ENCODE measurements around the gene PPP2R5D. TPM values are rescaled to one million over a fixed set of nuclear protein-coding genes. Genes with fewer than 3 reads are reported as not detected.
A peak's percentile ranks its signal among the peaks of the same experiment; 100 is the strongest.
"Not testable (repeated sequence)": the region's sequence is repeated elsewhere in the genome, so short reads cannot be mapped to it uniquely, and the experiment has no call there.

PPP2R5D gene
- total and polyA plus RNA-seq, 2 donors: 25.0 to 45.8 TPM

GRCh38 chr6:42996513-42996912 lies 12.1 kb downstream of the PPP2R5D start:
- peaks cover 15 to 29% of the 10 kb centered on the region in 2 donors for H3K36me3 ChIP-seq (ENCODE audit: control insufficient read depth in 2 of 2, insufficient read depth in 2 of 2, low read length in 1 of 2)
- peaks cover 0 to 5% of the 10 kb centered on the region in 2 donors for H3K9me3 ChIP-seq (ENCODE audit: control insufficient read depth in 2 of 2, insufficient read depth in 1 of 2, low read length in 1 of 2)
- no peak overlapping the region for H3K27ac ChIP-seq (ENCODE audit: low read depth in 1 of 2, low read length in 1 of 2)
- no peak for DNase-seq (ENCODE audit: low read depth in 6 of 9, low spot score in 9 of 9)
- peaks cover 0 to 3% of the 10 kb centered on the region in 2 donors for H3K4me1 ChIP-seq (ENCODE audit: control insufficient read depth in 2 of 2, insufficient read depth in 2 of 2, low read length in 2 of 2)
- H3K4me3 ChIP-seq (ENCODE audit: low read length in 2 of 2): no peak overlapping the region
- no peaks in the 10 kb centered on the region for H3K27me3 ChIP-seq (ENCODE audit: control insufficient read depth in 2 of 2, insufficient read depth in 1 of 2, low read length in 1 of 2)

GRCh38 chr6:42998205-42998604 lies 13.8 kb downstream of the PPP2R5D start:
- not testable (repeated sequence) for H3K27me3 ChIP-seq (ENCODE audit: control insufficient read depth in 2 of 2, insufficient read depth in 1 of 2, low read length in 1 of 2); H3K4me3 ChIP-seq (ENCODE audit: low read length in 2 of 2); H3K27ac ChIP-seq (ENCODE audit: low read depth in 1 of 2, low read length in 1 of 2); DNase-seq (ENCODE audit: low read depth in 6 of 9, low spot score in 9 of 9); H3K9me3 ChIP-seq (ENCODE audit: control insufficient read depth in 2 of 2, insufficient read depth in 1 of 2, low read length in 1 of 2); H3K4me1 ChIP-seq (ENCODE audit: control insufficient read depth in 2 of 2, insufficient read depth in 2 of 2, low read length in 2 of 2)
- WGBS: 98% methylated on average over 9 of the region's 9 CpGs
- H3K36me3 ChIP-seq (ENCODE audit: control insufficient read depth in 2 of 2, insufficient read depth in 2 of 2, low read length in 1 of 2): peaks cover 13 to 29% of the 10 kb centered on the region in 2 donors

- Histone ChIP-seq H3K9me3 (ENCODE audit: control insufficient read depth in 2 of 2, insufficient read depth in 1 of 2, low read length in 1 of 2) (no peaks in the 10 kb centered on the region), H3K4me1 (ENCODE audit: control insufficient read depth in 2 of 2, insufficient read depth in 2 of 2, low read length in 2 of 2) (no peaks in the 10 kb centered on the region), H3K4me3 (ENCODE audit: low read length in 2 of 2) (no peak overlapping the region), H3K36me3 (ENCODE audit: control insufficient read depth in 2 of 2, insufficient read depth in 2 of 2, low read length in 1 of 2) (peaks cover 18 to 39% of the 10 kb centered on the region in 2 donors), H3K27me3 (ENCODE audit: control insufficient read depth in 2 of 2, insufficient read depth in 1 of 2, low read length in 1 of 2) (no peaks in the 10 kb centered on the region), H3K27ac (ENCODE audit: low read depth in 1 of 2, low read length in 1 of 2) (no peak overlapping the region)
- 98% methylated on average over 8 of the region's 8 CpGs for WGBS
- no peak for DNase-seq (ENCODE audit: low read depth in 6 of 9, low spot score in 9 of 9)
Observed at GRCh38 chr6:43001843-43002242, 17.5 kb downstream of the PPP2R5D start.

- H3K36me3 ChIP-seq (ENCODE audit: control insufficient read depth in 2 of 2, insufficient read depth in 2 of 2, low read length in 1 of 2): peaks cover 45 to 68% of the 10 kb centered on the region in 2 donors
- H3K27me3 ChIP-seq (ENCODE audit: control insufficient read depth in 2 of 2, insufficient read depth in 1 of 2, low read length in 1 of 2): no peaks in the 10 kb centered on the region
- WGBS: 98% methylated on average over 5 of the region's 5 CpGs
- DNase-seq (ENCODE audit: low read depth in 6 of 9, low spot score in 9 of 9): no peak
- no peaks in the 10 kb centered on the region for H3K9me3 ChIP-seq (ENCODE audit: control insufficient read depth in 2 of 2, insufficient read depth in 1 of 2, low read length in 1 of 2)
- no peaks in the 10 kb centered on the region for H3K4me1 ChIP-seq (ENCODE audit: control insufficient read depth in 2 of 2, insufficient read depth in 2 of 2, low read length in 2 of 2)
- no peak overlapping the region for H3K27ac ChIP-seq (ENCODE audit: low read depth in 1 of 2, low read length in 1 of 2)
- no peak overlapping the region for H3K4me3 ChIP-seq (ENCODE audit: low read length in 2 of 2)
Observed at GRCh38 chr6:43005844-43006243, 21.5 kb downstream of the PPP2R5D start.

- 98% methylated on average over 11 of the region's 11 CpGs for WGBS
- no peak for DNase-seq (ENCODE audit: low read depth in 6 of 9, low spot score in 9 of 9)
- Histone ChIP-seq H3K27ac (ENCODE audit: low read depth in 1 of 2, low read length in 1 of 2) (no peak overlapping the region), H3K9me3 (ENCODE audit: control insufficient read depth in 2 of 2, insufficient read depth in 1 of 2, low read length in 1 of 2) (no peaks in the 10 kb centered on the region), H3K36me3 (ENCODE audit: control insufficient read depth in 2 of 2, insufficient read depth in 2 of 2, low read length in 1 of 2) (peaks cover 49 to 70% of the 10 kb centered on the region in 2 donors), H3K27me3 (ENCODE audit: control insufficient read depth in 2 of 2, insufficient read depth in 1 of 2, low read length in 1 of 2) (no peaks in the 10 kb centered on the region), H3K4me3 (ENCODE audit: low read length in 2 of 2) (no peak overlapping the region), H3K4me1 (ENCODE audit: control insufficient read depth in 2 of 2, insufficient read depth in 2 of 2, low read length in 2 of 2) (no peaks in the 10 kb centered on the region)
Observed at GRCh38 chr6:43006251-43006650, 21.9 kb downstream of the PPP2R5D start.

GRCh38 chr6:43007126-43007525 lies 22.8 kb downstream of the PPP2R5D start:
- Histone ChIP-seq H3K27ac (ENCODE audit: low read depth in 1 of 2, low read length in 1 of 2) (no peak overlapping the region), H3K9me3 (ENCODE audit: control insufficient read depth in 2 of 2, insufficient read depth in 1 of 2, low read length in 1 of 2) (no peaks in the 10 kb centered on the region), H3K4me1 (ENCODE audit: control insufficient read depth in 2 of 2, insufficient read depth in 2 of 2, low read length in 2 of 2) (peaks cover 0 to 2% of the 10 kb centered on the region in 2 donors), H3K4me3 (ENCODE audit: low read length in 2 of 2) (no peak overlapping the region), H3K36me3 (ENCODE audit: control insufficient read depth in 2 of 2, insufficient read depth in 2 of 2, low read length in 1 of 2) (peaks cover 58 to 76% of the 10 kb centered on the region in 2 donors), H3K27me3 (ENCODE audit: control insufficient read depth in 2 of 2, insufficient read depth in 1 of 2, low read length in 1 of 2) (no peaks in the 10 kb centered on the region)
- no peak for DNase-seq (ENCODE audit: low read depth in 6 of 9, low spot score in 9 of 9)
- 97% methylated on average over 9 of the region's 9 CpGs for WGBS

GRCh38 chr6:43009124-43009523 lies 24.8 kb downstream of the PPP2R5D start:
- no peaks in the 10 kb centered on the region for H3K27me3 ChIP-seq (ENCODE audit: control insufficient read depth in 2 of 2, insufficient read depth in 1 of 2, low read length in 1 of 2)
- H3K4me1 ChIP-seq (ENCODE audit: control insufficient read depth in 2 of 2, insufficient read depth in 2 of 2, low read length in 2 of 2): peaks cover 7 to 15% of the 10 kb centered on the region in 2 donors
- peaks cover 56 to 76% of the 10 kb centered on the region in 2 donors for H3K36me3 ChIP-seq (ENCODE audit: control insufficient read depth in 2 of 2, insufficient read depth in 2 of 2, low read length in 1 of 2)
- H3K4me3 ChIP-seq (ENCODE audit: low read length in 2 of 2): no peak overlapping the region
- peak in 6 of 9 donors; percentile 36 to 72 (median 54) for DNase-seq (ENCODE audit: low read depth in 6 of 9, low spot score in 9 of 9)
- 90% methylated on average over 6 of the region's 6 CpGs for WGBS
- no peak overlapping the region for H3K27ac ChIP-seq (ENCODE audit: low read depth in 1 of 2, low read length in 1 of 2)
- H3K9me3 ChIP-seq (ENCODE audit: control insufficient read depth in 2 of 2, insufficient read depth in 1 of 2, low read length in 1 of 2): peaks cover 0 to 5% of the 10 kb centered on the region in 2 donors

- Histone ChIP-seq H3K36me3 (ENCODE audit: control insufficient read depth in 2 of 2, insufficient read depth in 2 of 2, low read length in 1 of 2) (peaks cover 55 to 67% of the 10 kb centered on the region in 2 donors), H3K9me3 (ENCODE audit: control insufficient read depth in 2 of 2, insufficient read depth in 1 of 2, low read length in 1 of 2) (peaks cover 0 to 5% of the 10 kb centered on the region in 2 donors), H3K4me3 (ENCODE audit: low read length in 2 of 2) (no peak overlapping the region), H3K27me3 (ENCODE audit: control insufficient read depth in 2 of 2, insufficient read depth in 1 of 2, low read length in 1 of 2) (no peaks in the 10 kb centered on the region), H3K4me1 (ENCODE audit: control insufficient read depth in 2 of 2, insufficient read depth in 2 of 2, low read length in 2 of 2) (peaks cover 16 to 34% of the 10 kb centered on the region in 2 donors), H3K27ac (ENCODE audit: low read depth in 1 of 2, low read length in 1 of 2) (no peak overlapping the region)
- WGBS: 96% methylated on average over 6 of the region's 6 CpGs
- no peak for DNase-seq (ENCODE audit: low read depth in 6 of 9, low spot score in 9 of 9)
Observed at GRCh38 chr6:43011207-43011606, 26.8 kb downstream of the PPP2R5D start.

GRCh38 chr6:43012364-43012763 lies 28.0 kb downstream of the PPP2R5D start:
- no peak overlapping the region for H3K4me3 ChIP-seq (ENCODE audit: low read length in 2 of 2)
- H3K36me3 ChIP-seq (ENCODE audit: control insufficient read depth in 2 of 2, insufficient read depth in 2 of 2, low read length in 1 of 2): peaks cover 54 to 67% of the 10 kb centered on the region in 2 donors

More at GRCh38 chr6:43012364-43012763, 28.0 kb downstream of the PPP2R5D start:
- no peaks in the 10 kb centered on the region for H3K27me3 ChIP-seq (ENCODE audit: control insufficient read depth in 2 of 2, insufficient read depth in 1 of 2, low read length in 1 of 2)
- H3K27ac ChIP-seq (ENCODE audit: low read depth in 1 of 2, low read length in 1 of 2): no peak overlapping the region
- DNase-seq (ENCODE audit: low read depth in 6 of 9, low spot score in 9 of 9): no peak
- WGBS: 96% methylated on average over 6 of the region's 6 CpGs
- peaks cover 16 to 45% of the 10 kb centered on the region in 2 donors for H3K4me1 ChIP-seq (ENCODE audit: control insufficient read depth in 2 of 2, insufficient read depth in 2 of 2, low read length in 2 of 2)
- H3K9me3 ChIP-seq (ENCODE audit: control insufficient read depth in 2 of 2, insufficient read depth in 1 of 2, low read length in 1 of 2): peaks cover 0 to 5% of the 10 kb centered on the region in 2 donors
